Neural progenitor cell (in vitro differentiated cells): ENCODE measurements around the gene GPD2. TPM values are rescaled to one million over a fixed set of nuclear protein-coding genes. Genes with fewer than 3 reads are reported as not detected.

Experiments
- DNase-seq: peaks from one replicate; pipeline ENCODE4 v3.0.0-alpha.2; 2016; ENCODE audit warnings: low spot score
- H2AFZ ChIP-seq: fragments of 200-600 bp; sonication (generic); replicated peaks from 2 replicates; pipeline ENCODE4 v1.6.1; 2016; ENCODE audit warnings: antibody characterized with exemption
- H3F3A ChIP-seq: fragments of 200-600 bp; sonication (generic); 2 replicates; pipeline ENCODE4 v1.6.1; 2016; ENCODE audit warnings: antibody characterized with exemption, low read depth
- H3K27ac ChIP-seq: fragments of 200-600 bp; sonication (generic); 2 replicates; pipeline ENCODE4 v1.5.1; 2016; ENCODE audit warnings: mild to moderate bottlenecking
- H3K27me3 ChIP-seq: fragments of 200-600 bp; sonication (generic); 2 replicates; pipeline ENCODE4 v1.6.1; 2016; ENCODE audit warnings: mild to moderate bottlenecking, moderate library complexity
- H3K36me3 ChIP-seq: fragments of 200-600 bp; sonication (generic); 2 replicates; pipeline ENCODE4 v1.5.1; 2016
- H3K4me1 ChIP-seq: fragments of 200-600 bp; sonication (generic); 2 replicates; pipeline ENCODE4 v1.6.1; 2016; ENCODE audit warnings: mixed run types
- H3K4me2 ChIP-seq: fragments of 200-600 bp; sonication (generic); 2 replicates; pipeline ENCODE4 v1.6.1; 2016
- H3K4me3 ChIP-seq: fragments of 200-600 bp; sonication (generic); 2 replicates; pipeline ENCODE4 v1.5.1; 2016
- H3K79me2 ChIP-seq: fragments of 200-600 bp; sonication (generic); 2 replicates; pipeline ENCODE4 v1.6.1; 2016; ENCODE audit warnings: low read depth
- H3K9ac ChIP-seq: fragments of 200-600 bp; sonication (generic); 2 replicates; pipeline ENCODE4 v1.6.1; 2016
- H3K9me3 ChIP-seq: fragments of 200-600 bp; sonication (generic); 2 replicates; pipeline ENCODE4 v1.5.1; 2016; ENCODE audit warnings: low read depth
- H4K20me1 ChIP-seq: fragments of 200-600 bp; sonication (generic); 2 replicates; pipeline ENCODE4 v1.6.1; 2016; ENCODE audit warnings: low read depth
- H3K27ac Mint-ChIP-seq: 3 replicates; pipeline ENCODE4 v1.8.0; 2021; ENCODE audit warnings: mixed read lengths
- H3K27me3 Mint-ChIP-seq: 2 replicates; pipeline ENCODE4 v1.8.0; 2022; ENCODE audit warnings: low read depth, mild to moderate bottlenecking, inconsistent platforms, moderate library complexity, mixed read lengths; ENCODE audit not compliant: insufficient read depth
- H3K36me3 Mint-ChIP-seq: 3 replicates; pipeline ENCODE4 v1.8.0; 2021; ENCODE audit warnings: mixed read lengths
- H3K4me1 Mint-ChIP-seq: 3 replicates; pipeline ENCODE4 v1.8.0; 2021; ENCODE audit warnings: mixed read lengths
- H3K4me3 Mint-ChIP-seq: 3 replicates; pipeline ENCODE4 v1.8.0; 2021; ENCODE audit warnings: mild to moderate bottlenecking, moderate library complexity, mixed read lengths
- H3K9me3 Mint-ChIP-seq: 3 replicates; pipeline ENCODE4 v1.8.0; 2020; ENCODE audit warnings: mixed read lengths
- CTCF ChIP-seq: fragments of 200-600 bp; sonication (generic); IDR thresholded peaks from 2 replicates; pipeline ENCODE4 v1.5.1; 2017; ENCODE audit warnings: antibody characterized with exemption, mild to moderate bottlenecking
- EZH2 ChIP-seq: fragments of 200-600 bp; sonication (generic); IDR thresholded peaks from 2 replicates; pipeline ENCODE4 v1.6.1; 2017; ENCODE audit warnings: antibody characterized with exemption, mild to moderate bottlenecking, moderate library complexity
- EZH2phosphoT487 ChIP-seq: fragments of 200-600 bp; sonication (generic); IDR thresholded peaks from 2 replicates; pipeline ENCODE4 v1.6.1; 2017; ENCODE audit warnings: antibody characterized with exemption
- total RNA-seq: library from RNA; depleted of rRNA; stranded (reverse); fragments of >200 nt; gene quantifications from 2 replicates; pipeline ENCODE4 v1.2.3, GENCODE V29; 2015; ENCODE audit warnings: low replicate concordance

GPD2 gene
- total RNA-seq, 1 donor from 2014 or later, result 176 TPM

- no peaks in the 10 kb centered on the region for H3K9me3 Mint-ChIP-seq
- H3K4me3 ChIP-seq, result no peak overlapping the region
- H3K27me3 ChIP-seq, result no peaks in the 10 kb centered on the region
- no peaks in the 10 kb centered on the region for H3K36me3 ChIP-seq
- no peaks in the 10 kb centered on the region for H3K79me2 ChIP-seq
- no peaks in the 10 kb centered on the region for H3K4me1 ChIP-seq
- peaks cover 5% of the 10 kb centered on the region for H3K36me3 Mint-ChIP-seq
- no peak overlapping the region for H3K4me2 ChIP-seq
- H3K9me3 ChIP-seq, result no peaks in the 10 kb centered on the region
- no peaks in the 10 kb centered on the region for H3F3A ChIP-seq
- no peaks in the 10 kb centered on the region for H3K27me3 Mint-ChIP-seq
- no peak overlapping the region for H3K27ac Mint-ChIP-seq
- H3K4me1 Mint-ChIP-seq, result peaks cover 4% of the 10 kb centered on the region
- TF ChIP-seq EZH2phosphoT487, result no peak
- no peak for TF ChIP-seq EZH2
- TF ChIP-seq CTCF, result no peak
- H3K9ac ChIP-seq, result no peak overlapping the region
- H3K27ac ChIP-seq, result no peak overlapping the region
- H4K20me1 ChIP-seq, result no peaks in the 10 kb centered on the region
- H3K4me3 Mint-ChIP-seq, result no peak overlapping the region
- no peak overlapping the region for H2AFZ ChIP-seq
- no peak for DNase-seq
Observed at GRCh38 chr2:156513219-156513618, 77.0 kb downstream of the GPD2 start.

- peaks cover 3% of the 10 kb centered on the region for H3K36me3 ChIP-seq
- no peaks in the 10 kb centered on the region for H3F3A ChIP-seq
- peaks cover 6% of the 10 kb centered on the region for H3K4me1 Mint-ChIP-seq
- TF ChIP-seq EZH2 (no peak), CTCF (no peak), EZH2phosphoT487 (no peak)
- H3K9ac ChIP-seq, result no peak overlapping the region
- H3K36me3 Mint-ChIP-seq, result peaks cover 15% of the 10 kb centered on the region
- no peak overlapping the region for H3K4me2 ChIP-seq
- no peak for DNase-seq
- no peak overlapping the region for H3K4me3 ChIP-seq
- no peak overlapping the region for H3K27ac Mint-ChIP-seq
- H3K9me3 ChIP-seq, result no peaks in the 10 kb centered on the region
- H3K27me3 ChIP-seq, result no peaks in the 10 kb centered on the region
- no peak overlapping the region for H3K27ac ChIP-seq
- H3K27me3 Mint-ChIP-seq, result no peaks in the 10 kb centered on the region
- no peak overlapping the region for H3K4me3 Mint-ChIP-seq
- H3K9me3 Mint-ChIP-seq, result peaks cover 11% of the 10 kb centered on the region
- no peaks in the 10 kb centered on the region for H3K79me2 ChIP-seq
- H3K4me1 ChIP-seq, result no peaks in the 10 kb centered on the region
- no peaks in the 10 kb centered on the region for H4K20me1 ChIP-seq
- no peak overlapping the region for H2AFZ ChIP-seq
Observed at GRCh38 chr2:156517419-156517818, 81.2 kb downstream of the GPD2 start.

GRCh38 chr2:156518138-156518537 lies 82.0 kb downstream of the GPD2 start:
- no peak overlapping the region for H3K4me3 Mint-ChIP-seq
- Histone ChIP-seq H3K4me3 (no peak overlapping the region), H3F3A (no peaks in the 10 kb centered on the region), H3K79me2 (no peaks in the 10 kb centered on the region), H4K20me1 (no peaks in the 10 kb centered on the region), H3K27me3 (no peaks in the 10 kb centered on the region), H3K36me3 (peaks cover 3% of the 10 kb centered on the region), H3K4me1 (no peaks in the 10 kb centered on the region), H3K9me3 (no peaks in the 10 kb centered on the region), H2AFZ (no peak overlapping the region), H3K9ac (no peak overlapping the region), H3K4me2 (no peak overlapping the region), H3K27ac (no peak overlapping the region)
- peaks cover 15% of the 10 kb centered on the region for H3K36me3 Mint-ChIP-seq
- TF ChIP-seq CTCF (no peak), EZH2phosphoT487 (no peak), EZH2 (no peak)
- no peaks in the 10 kb centered on the region for H3K27me3 Mint-ChIP-seq
- no peak overlapping the region for H3K27ac Mint-ChIP-seq
- peaks cover 11% of the 10 kb centered on the region for H3K9me3 Mint-ChIP-seq
- H3K4me1 Mint-ChIP-seq, result peaks cover 6% of the 10 kb centered on the region
- DNase-seq, result no peak
